ENCODE data around the gene RTEL1.

The RTEL1 gene

DNA sequence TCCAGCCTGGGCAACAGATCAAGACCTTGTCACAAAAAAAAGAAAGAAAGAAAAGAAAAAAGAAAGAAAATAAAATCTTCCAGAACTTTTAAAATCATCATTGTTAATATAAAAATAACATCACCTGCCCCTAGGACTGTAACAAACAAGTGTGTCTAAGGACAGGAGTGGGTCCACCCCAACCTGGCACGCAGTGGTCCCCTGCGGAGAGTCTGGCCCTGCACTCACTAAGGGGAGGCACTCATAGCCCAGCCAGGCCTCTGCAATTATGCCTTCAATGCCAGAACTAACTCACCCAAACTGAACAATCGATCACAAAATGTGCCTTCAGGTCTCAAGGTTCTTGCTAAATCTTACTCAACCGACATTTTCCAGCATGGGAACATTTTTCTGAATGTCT lies 36.0 kb upstream of the RTEL1 start:
- DNase-seq (ENCODE audit: low read depth) = no peak
- TF ChIP-seq, protein P1, sequence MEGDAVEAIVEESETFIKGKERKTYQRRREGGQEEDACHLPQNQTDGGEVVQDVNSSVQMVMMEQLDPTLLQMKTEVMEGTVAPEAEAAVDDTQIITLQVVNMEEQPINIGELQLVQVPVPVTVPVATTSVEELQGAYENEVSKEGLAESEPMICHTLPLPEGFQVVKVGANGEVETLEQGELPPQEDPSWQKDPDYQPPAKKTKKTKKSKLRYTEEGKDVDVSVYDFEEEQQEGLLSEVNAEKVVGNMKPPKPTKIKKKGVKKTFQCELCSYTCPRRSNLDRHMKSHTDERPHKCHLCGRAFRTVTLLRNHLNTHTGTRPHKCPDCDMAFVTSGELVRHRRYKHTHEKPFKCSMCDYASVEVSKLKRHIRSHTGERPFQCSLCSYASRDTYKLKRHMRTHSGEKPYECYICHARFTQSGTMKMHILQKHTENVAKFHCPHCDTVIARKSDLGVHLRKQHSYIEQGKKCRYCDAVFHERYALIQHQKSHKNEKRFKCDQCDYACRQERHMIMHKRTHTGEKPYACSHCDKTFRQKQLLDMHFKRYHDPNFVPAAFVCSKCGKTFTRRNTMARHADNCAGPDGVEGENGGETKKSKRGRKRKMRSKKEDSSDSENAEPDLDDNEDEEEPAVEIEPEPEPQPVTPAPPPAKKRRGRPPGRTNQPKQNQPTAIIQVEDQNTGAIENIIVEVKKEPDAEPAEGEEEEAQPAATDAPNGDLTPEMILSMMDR (IDR thresholded peaks at IDR 0.05; ENCODE audit: low read length, missing control alignments) = no peak
- H3K4me3 ChIP-seq (replicated peaks; ENCODE audit: low read depth, low read length) = no peak overlapping the region

DNA sequence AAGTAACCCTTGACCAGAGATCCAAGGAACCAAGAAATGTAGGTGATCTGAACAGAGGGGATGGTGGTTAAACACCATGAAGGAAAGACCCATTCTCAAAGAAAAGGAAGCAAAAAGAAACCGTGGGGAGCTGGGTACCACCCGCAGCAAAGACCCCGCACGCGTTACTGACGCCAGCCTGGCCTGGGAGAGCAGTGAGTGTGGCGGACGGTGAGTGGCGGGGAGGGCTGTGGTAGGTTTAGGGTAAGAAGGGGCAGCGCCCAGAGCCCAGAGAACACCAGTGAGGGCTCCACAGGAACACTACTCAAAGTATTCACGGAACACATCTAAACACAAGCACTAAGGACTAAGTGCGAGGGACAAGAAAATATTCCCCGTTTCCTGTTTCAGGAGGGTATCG lies 35.4 kb upstream of the RTEL1 start:
- TF ChIP-seq, protein P1 (IDR thresholded peaks at IDR 0.05; ENCODE audit: low read length, missing control alignments) = no peak
- H3K4me3 ChIP-seq (replicated peaks; ENCODE audit: low read depth, low read length) = no peak overlapping the region
- DNase-seq (ENCODE audit: low read depth) = no peak

- TF ChIP-seq, protein P1 (IDR thresholded peaks at IDR 0.05; ENCODE audit: low read length, missing control alignments) = peak; percentile 22
- H3K4me3 ChIP-seq (replicated peaks; ENCODE audit: low read depth, low read length) = no peak overlapping the region
- DNase-seq (ENCODE audit: low read depth) = peak; percentile 63
These were observed 33.6 kb upstream of the RTEL1 start for GRCh38 chr20:63624486-63624885.

DNA sequence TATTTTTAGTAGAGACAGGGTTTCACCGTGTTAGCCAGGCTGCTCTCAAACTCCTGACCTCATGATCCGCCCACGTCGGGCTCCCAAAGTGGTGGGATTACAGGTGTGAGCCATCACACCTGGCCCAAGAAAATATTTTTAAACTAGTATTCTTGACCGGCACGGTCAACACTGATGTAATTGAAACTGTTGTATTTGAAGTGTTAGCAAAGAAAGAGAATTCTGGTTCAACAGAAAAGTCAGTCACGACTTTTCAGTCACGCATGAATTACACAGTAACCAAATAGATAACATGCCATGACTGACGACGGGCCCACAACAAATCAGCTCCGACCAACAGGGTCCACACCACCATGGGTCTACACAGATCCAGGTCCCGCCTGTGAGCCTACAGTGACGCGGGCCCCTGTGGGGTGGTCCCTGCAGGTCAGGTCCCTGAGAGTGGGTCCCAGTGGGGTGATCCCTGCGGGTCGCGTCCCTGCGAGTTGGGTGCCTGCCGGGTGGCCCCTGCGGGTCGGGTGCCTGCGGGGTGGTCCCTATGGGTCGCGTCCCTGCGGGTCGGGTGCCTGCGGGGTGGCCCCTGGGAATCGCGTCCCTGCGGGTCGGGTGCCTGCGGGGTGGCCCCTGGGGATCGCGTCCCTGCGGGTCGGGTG lies 32.2 kb upstream of the RTEL1 start:
- H3K4me3 ChIP-seq (replicated peaks; ENCODE audit: low read depth, low read length) = peak overlapping the region; percentile 73
- TF ChIP-seq, protein P1 (IDR thresholded peaks at IDR 0.05; ENCODE audit: low read length, missing control alignments) = no peak
- peak; percentile 24 for DNase-seq (ENCODE audit: low read depth)

GRCh38 chr20:63626424-63627128 lies 31.5 kb upstream of the RTEL1 start, which contains the start of gene GMEB2:
Gene GMEB2, minus strand, starts transcription at chr20:63627101. Its CDS starts 7,704 bp downstream, at chr20:63619397.
- TF ChIP-seq, protein P1 (IDR thresholded peaks at IDR 0.05; ENCODE audit: low read length, missing control alignments) = no peak
- peak; percentile 68 for DNase-seq (ENCODE audit: low read depth)
- peak within 1 kb of the TSS; percentile 84 for H3K4me3 ChIP-seq (replicated peaks; ENCODE audit: low read depth, low read length)

GRCh38 chr20:63627129-63627750 lies 30.9 kb upstream of the RTEL1 start:
- H3K4me3 ChIP-seq (replicated peaks; ENCODE audit: low read depth, low read length) = peak overlapping the region; percentile 84
- peak; percentile 95 for DNase-seq (ENCODE audit: low read depth)
- TF ChIP-seq, protein P1 (IDR thresholded peaks at IDR 0.05; ENCODE audit: low read length, missing control alignments) = no peak
